GM23338 (cell line): ENCODE results near the gene CLK1. TPM values are rescaled to one million over a fixed set of nuclear protein-coding genes. Genes with fewer than 3 reads are reported as not detected.

Experiments used
- ATAC-seq: fragments of 200-7000 bp; cut with Tn5 transposase; 3 replicates; pipeline ENCODE4 v1.9.1; 2020
- DNase-seq: peaks from one replicate; pipeline ENCODE4 v3.0.0-alpha.2; 2015; ENCODE audit warnings: low spot score
- H2AFZ ChIP-seq: fragments of 200-600 bp; sonication (generic); 2 replicates; pipeline ENCODE4 v1.8.0; 2016; ENCODE audit warnings: antibody characterized with exemption, mild to moderate bottlenecking, moderate library complexity
- H3F3A ChIP-seq: fragments of 200-600 bp; sonication (generic); replicated peaks from 2 replicates; pipeline ENCODE4 v1.8.0; 2017; ENCODE audit warnings: antibody characterized with exemption, mixed run types, low read depth
- H3K27ac ChIP-seq: fragments of 200-600 bp; sonication (generic); 2 replicates; pipeline ENCODE4 v1.6.1; 2016; ENCODE audit warnings: low read depth
- H3K27me3 ChIP-seq: fragments of 200-600 bp; sonication (generic); 2 replicates; pipeline ENCODE4 v1.8.0; 2016; ENCODE audit warnings: mild to moderate bottlenecking, mixed run types, moderate library complexity; ENCODE audit not compliant: insufficient read depth
- H3K36me3 ChIP-seq: fragments of 200-600 bp; sonication (generic); 2 replicates; pipeline ENCODE4 v1.8.0; 2016; ENCODE audit warnings: mild to moderate bottlenecking; ENCODE audit not compliant: insufficient read depth
- H3K4me1 ChIP-seq: fragments of 200-600 bp; sonication (generic); 2 replicates; pipeline ENCODE4 v1.8.0; 2016; ENCODE audit warnings: mild to moderate bottlenecking, moderate library complexity; ENCODE audit not compliant: insufficient read depth
- H3K4me2 ChIP-seq: fragments of 200-600 bp; sonication (generic); 2 replicates; pipeline ENCODE4 v1.7.1; 2017; ENCODE audit warnings: mixed run types
- H3K4me3 ChIP-seq: fragments of 200-600 bp; sonication (generic); 2 replicates; pipeline ENCODE4 v1.6.1; 2016; ENCODE audit warnings: mixed run types
- H3K79me2 ChIP-seq: fragments of 200-600 bp; sonication (generic); replicated peaks from 2 replicates; pipeline ENCODE4 v1.8.0; 2017; ENCODE audit warnings: mild to moderate bottlenecking; ENCODE audit not compliant: insufficient read depth
- H3K9me2 ChIP-seq: fragments of 200-600 bp; sonication (generic); 2 replicates; pipeline ENCODE4 v1.8.0; 2017; ENCODE audit not compliant: insufficient read depth
- H4K20me1 ChIP-seq: fragments of 200-600 bp; sonication (generic); replicated peaks from 2 replicates; pipeline ENCODE4 v1.8.0; 2017; ENCODE audit warnings: mild to moderate bottlenecking; ENCODE audit not compliant: insufficient read depth
- H3K27ac Mint-ChIP-seq: 2 replicates; pipeline ENCODE4 v1.8.0; 2020; ENCODE audit warnings: inconsistent platforms, mild to moderate bottlenecking, moderate library complexity, mixed read lengths
- H3K27me3 Mint-ChIP-seq: 3 replicates; pipeline ENCODE4 v1.8.0; 2022; ENCODE audit warnings: low read depth, mild to moderate bottlenecking, moderate library complexity, mixed read lengths, inconsistent platforms; ENCODE audit not compliant: insufficient read depth, poor library complexity
- H3K36me3 Mint-ChIP-seq: 3 replicates; pipeline ENCODE4 v1.8.0; 2021; ENCODE audit warnings: low read depth, mild to moderate bottlenecking, inconsistent platforms, moderate library complexity, mixed read lengths
- H3K4me1 Mint-ChIP-seq: 3 replicates; pipeline ENCODE4 v1.8.0; 2020; ENCODE audit warnings: mild to moderate bottlenecking, inconsistent platforms, mixed read lengths
- H3K4me3 Mint-ChIP-seq: 3 replicates; pipeline ENCODE4 v1.8.0; 2021; ENCODE audit warnings: moderate library complexity, mild to moderate bottlenecking, inconsistent platforms, mixed read lengths
- H3K9me3 Mint-ChIP-seq: 3 replicates; pipeline ENCODE4 v1.8.0; 2020; ENCODE audit warnings: moderate library complexity, mild to moderate bottlenecking, inconsistent platforms, mixed read lengths
- EZH2 ChIP-seq: fragments of 200-600 bp; sonication (generic); IDR thresholded peaks from one replicate; pipeline ENCODE4 v1.8.0; 2017; ENCODE audit warnings: antibody characterized with exemption, mild to moderate bottlenecking, low read depth; ENCODE audit not compliant: unreplicated experiment
- EZH2phosphoT487 ChIP-seq: fragments of 200-600 bp; sonication (generic); IDR thresholded peaks from one replicate; pipeline ENCODE4 v1.8.1; 2018; ENCODE audit warnings: antibody characterized with exemption; ENCODE audit not compliant: unreplicated experiment
- JUNB ChIP-seq: IDR thresholded peaks from one replicate; pipeline ENCODE4 v1.6.1; 2016; ENCODE audit warnings: antibody characterized with exemption; ENCODE audit not compliant: unreplicated experiment
- POLR2AphosphoS5 ChIP-seq: IDR thresholded peaks from 2 replicates; pipeline ENCODE4 v1.6.1; 2016; ENCODE audit warnings: antibody characterized with exemption, low read depth
- ZNF114 ChIP-seq: fragments of 250-450 bp; sonication (Bioruptor Pico); IDR thresholded peaks from 2 replicates; pipeline ENCODE4 v1.5.0; 2020; ENCODE audit warnings: mild to moderate bottlenecking, moderate library complexity
- ZNF331 ChIP-seq: fragments of 250-450 bp; sonication (Bioruptor Pico); IDR thresholded peaks from 2 replicates; pipeline ENCODE4 v1.5.0; 2020; ENCODE audit warnings: low read depth, mild to moderate bottlenecking, moderate library complexity
- polyA plus RNA-seq: library from polyadenylated mRNA; unstranded; fragments of >200 nt; fragmentation: Nextera tagmentation; extraction: Ambion mirVana; gene quantifications from 2 replicates; pipeline ENCODE4 v1.2.1, GENCODE V29; 2016
- total RNA-seq: library from RNA; depleted of rRNA; stranded (reverse); fragments of >200 nt; shearing (Covaris generic); gene quantifications from 2 replicates; pipeline ENCODE4 v1.2.3, GENCODE V29; 2014
- TF ChIP-seq, protein P1 (sequence below): IDR thresholded peaks from 2 replicates; pipeline ENCODE4 v1.6.1; 2016; ENCODE audit warnings: antibody characterized with exemption
- TF ChIP-seq, protein P2 (sequence below): IDR thresholded peaks from one replicate; pipeline ENCODE4 v1.6.1; 2018; ENCODE audit warnings: antibody characterized with exemption; ENCODE audit not compliant: unreplicated experiment
- TF ChIP-seq, protein P3 (sequence below), 2 experiments: fragments of 200-600 bp in 1 of 2; sonication (generic) in 1 of 2; conservative IDR thresholded peaks; 2 replicates each; pipeline versions ENCODE4 v1.5.1 to v1.6.1; 2016 to 2017; ENCODE audit warnings: antibody characterized with exemption in 2 of 2, low read depth in 2 of 2, mild to moderate bottlenecking in 2 of 2, moderate library complexity in 1 of 2

The CLK1 gene
- total and polyA plus RNA-seq, 2 experiments from 2014 or later, result 26.7 to 36.0 TPM

DNA sequence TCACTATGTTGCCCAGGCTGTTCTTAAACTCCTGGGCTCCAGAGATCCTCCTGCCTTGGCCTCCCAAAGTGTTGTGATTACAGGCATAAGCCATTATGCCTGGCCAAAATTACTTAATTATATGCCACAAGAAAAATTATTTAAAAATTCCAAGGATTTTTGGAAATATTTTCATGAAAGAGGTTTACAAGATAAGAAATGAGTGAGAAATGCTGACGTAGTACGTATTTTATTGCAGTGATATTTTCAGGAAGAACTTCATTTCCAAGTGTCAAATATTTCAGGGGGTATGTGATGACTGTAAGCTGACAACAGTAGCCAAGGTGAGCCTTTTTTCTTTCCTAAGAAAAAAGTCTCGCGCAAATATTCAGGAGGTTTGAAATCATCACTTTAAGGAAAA lies 45.5 kb upstream of the CLK1 start:
- H3K36me3 ChIP-seq, result peaks cover 51% of the 10 kb centered on the region
- peaks cover 14% of the 10 kb centered on the region for H4K20me1 ChIP-seq
- no peak for DNase-seq
- no peak overlapping the region for H2AFZ ChIP-seq
- no peaks in the 10 kb centered on the region for H3K79me2 ChIP-seq
- TF ChIP-seq JUNB (no peak), POLR2AphosphoS5 (no peak), EZH2 (no peak), ZNF114 (no peak), ZNF331 (CRISPR knock-in tag) (no peak), EZH2phosphoT487 (no peak)
- TF ChIP-seq, protein P1, sequence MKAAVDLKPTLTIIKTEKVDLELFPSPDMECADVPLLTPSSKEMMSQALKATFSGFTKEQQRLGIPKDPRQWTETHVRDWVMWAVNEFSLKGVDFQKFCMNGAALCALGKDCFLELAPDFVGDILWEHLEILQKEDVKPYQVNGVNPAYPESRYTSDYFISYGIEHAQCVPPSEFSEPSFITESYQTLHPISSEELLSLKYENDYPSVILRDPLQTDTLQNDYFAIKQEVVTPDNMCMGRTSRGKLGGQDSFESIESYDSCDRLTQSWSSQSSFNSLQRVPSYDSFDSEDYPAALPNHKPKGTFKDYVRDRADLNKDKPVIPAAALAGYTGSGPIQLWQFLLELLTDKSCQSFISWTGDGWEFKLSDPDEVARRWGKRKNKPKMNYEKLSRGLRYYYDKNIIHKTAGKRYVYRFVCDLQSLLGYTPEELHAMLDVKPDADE, result no peak
- TF ChIP-seq, protein P2, sequence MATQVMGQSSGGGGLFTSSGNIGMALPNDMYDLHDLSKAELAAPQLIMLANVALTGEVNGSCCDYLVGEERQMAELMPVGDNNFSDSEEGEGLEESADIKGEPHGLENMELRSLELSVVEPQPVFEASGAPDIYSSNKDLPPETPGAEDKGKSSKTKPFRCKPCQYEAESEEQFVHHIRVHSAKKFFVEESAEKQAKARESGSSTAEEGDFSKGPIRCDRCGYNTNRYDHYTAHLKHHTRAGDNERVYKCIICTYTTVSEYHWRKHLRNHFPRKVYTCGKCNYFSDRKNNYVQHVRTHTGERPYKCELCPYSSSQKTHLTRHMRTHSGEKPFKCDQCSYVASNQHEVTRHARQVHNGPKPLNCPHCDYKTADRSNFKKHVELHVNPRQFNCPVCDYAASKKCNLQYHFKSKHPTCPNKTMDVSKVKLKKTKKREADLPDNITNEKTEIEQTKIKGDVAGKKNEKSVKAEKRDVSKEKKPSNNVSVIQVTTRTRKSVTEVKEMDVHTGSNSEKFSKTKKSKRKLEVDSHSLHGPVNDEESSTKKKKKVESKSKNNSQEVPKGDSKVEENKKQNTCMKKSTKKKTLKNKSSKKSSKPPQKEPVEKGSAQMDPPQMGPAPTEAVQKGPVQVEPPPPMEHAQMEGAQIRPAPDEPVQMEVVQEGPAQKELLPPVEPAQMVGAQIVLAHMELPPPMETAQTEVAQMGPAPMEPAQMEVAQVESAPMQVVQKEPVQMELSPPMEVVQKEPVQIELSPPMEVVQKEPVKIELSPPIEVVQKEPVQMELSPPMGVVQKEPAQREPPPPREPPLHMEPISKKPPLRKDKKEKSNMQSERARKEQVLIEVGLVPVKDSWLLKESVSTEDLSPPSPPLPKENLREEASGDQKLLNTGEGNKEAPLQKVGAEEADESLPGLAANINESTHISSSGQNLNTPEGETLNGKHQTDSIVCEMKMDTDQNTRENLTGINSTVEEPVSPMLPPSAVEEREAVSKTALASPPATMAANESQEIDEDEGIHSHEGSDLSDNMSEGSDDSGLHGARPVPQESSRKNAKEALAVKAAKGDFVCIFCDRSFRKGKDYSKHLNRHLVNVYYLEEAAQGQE, result no peak
- Mint-ChIP-seq H3K4me3 (no peak overlapping the region), H3K36me3 (peaks cover 47% of the 10 kb centered on the region), H3K27ac (no peak overlapping the region), H3K9me3 (no peaks in the 10 kb centered on the region), H3K27me3 (peaks cover 1% of the 10 kb centered on the region), H3K4me1 (no peaks in the 10 kb centered on the region)
- H3K4me3 ChIP-seq, result no peak overlapping the region
- ATAC-seq, result no peak
- H3K27me3 ChIP-seq, result no peaks in the 10 kb centered on the region
- no peaks in the 10 kb centered on the region for H3K9me2 ChIP-seq
- H3F3A ChIP-seq, result peaks cover 5% of the 10 kb centered on the region
- no peak overlapping the region for H3K27ac ChIP-seq
- H3K4me1 ChIP-seq, result no peaks in the 10 kb centered on the region
- H3K4me2 ChIP-seq, result no peak overlapping the region

DNA sequence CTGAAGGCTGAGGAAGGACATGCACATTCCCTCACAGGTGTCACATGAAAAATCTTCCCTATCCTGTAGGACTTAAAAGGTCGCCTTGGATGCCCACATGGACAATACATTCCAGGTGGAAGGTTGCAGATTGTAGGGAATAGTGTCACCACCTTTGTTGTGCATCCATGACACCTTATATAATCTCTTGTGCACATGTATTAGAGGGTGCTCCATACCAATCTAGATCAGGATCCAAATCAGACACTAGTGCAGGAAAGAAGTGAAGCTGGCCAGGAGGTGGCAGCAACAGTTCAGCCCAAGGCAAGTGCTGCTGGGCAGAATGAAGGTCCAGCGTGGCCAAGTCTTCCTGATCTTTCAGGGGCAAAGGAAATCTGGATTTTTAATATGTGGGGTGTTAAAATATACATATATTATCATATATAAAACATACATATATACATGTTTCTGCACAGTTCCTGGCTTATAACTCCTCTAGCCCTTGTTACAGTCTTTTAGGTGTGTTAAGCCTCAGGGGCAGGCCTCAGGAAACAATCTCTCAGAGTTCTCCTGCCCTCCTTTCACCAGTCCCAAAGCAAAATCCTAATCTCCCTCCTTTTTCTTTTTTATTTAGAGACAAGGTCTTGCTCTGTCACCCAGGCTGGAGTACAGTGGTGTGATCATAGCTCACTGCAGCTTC lies 41.3 kb upstream of the CLK1 start:
- H3K36me3 ChIP-seq, result peaks cover 44% of the 10 kb centered on the region
- Mint-ChIP-seq H3K36me3 (peaks cover 52% of the 10 kb centered on the region), H3K27me3 (no peaks in the 10 kb centered on the region), H3K4me1 (no peaks in the 10 kb centered on the region), H3K4me3 (no peak overlapping the region), H3K9me3 (no peaks in the 10 kb centered on the region; the same call in 2 of the 3 replicates), H3K27ac (no peak overlapping the region)
- no peak overlapping the region for H3K4me3 ChIP-seq
- peaks cover 5% of the 10 kb centered on the region for H3F3A ChIP-seq
- no peaks in the 10 kb centered on the region for H3K27me3 ChIP-seq
- H3K9me2 ChIP-seq, result no peaks in the 10 kb centered on the region
- H3K27ac ChIP-seq, result no peak overlapping the region
- DNase-seq (peak; percentile 79), ATAC-seq (peak; percentile 84)
- H3K79me2 ChIP-seq, result no peaks in the 10 kb centered on the region
- TF ChIP-seq, protein P3, sequence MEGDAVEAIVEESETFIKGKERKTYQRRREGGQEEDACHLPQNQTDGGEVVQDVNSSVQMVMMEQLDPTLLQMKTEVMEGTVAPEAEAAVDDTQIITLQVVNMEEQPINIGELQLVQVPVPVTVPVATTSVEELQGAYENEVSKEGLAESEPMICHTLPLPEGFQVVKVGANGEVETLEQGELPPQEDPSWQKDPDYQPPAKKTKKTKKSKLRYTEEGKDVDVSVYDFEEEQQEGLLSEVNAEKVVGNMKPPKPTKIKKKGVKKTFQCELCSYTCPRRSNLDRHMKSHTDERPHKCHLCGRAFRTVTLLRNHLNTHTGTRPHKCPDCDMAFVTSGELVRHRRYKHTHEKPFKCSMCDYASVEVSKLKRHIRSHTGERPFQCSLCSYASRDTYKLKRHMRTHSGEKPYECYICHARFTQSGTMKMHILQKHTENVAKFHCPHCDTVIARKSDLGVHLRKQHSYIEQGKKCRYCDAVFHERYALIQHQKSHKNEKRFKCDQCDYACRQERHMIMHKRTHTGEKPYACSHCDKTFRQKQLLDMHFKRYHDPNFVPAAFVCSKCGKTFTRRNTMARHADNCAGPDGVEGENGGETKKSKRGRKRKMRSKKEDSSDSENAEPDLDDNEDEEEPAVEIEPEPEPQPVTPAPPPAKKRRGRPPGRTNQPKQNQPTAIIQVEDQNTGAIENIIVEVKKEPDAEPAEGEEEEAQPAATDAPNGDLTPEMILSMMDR (conservative IDR thresholded peaks at IDR 0.05; ENCODE audit: low read depth in 2 of 2), result peak; percentile 67 to 91
- no peak for TF ChIP-seq EZH2
- H3K4me1 ChIP-seq, result no peaks in the 10 kb centered on the region
- H2AFZ ChIP-seq, result no peak overlapping the region
- no peak overlapping the region for H3K4me2 ChIP-seq
- peaks cover 10% of the 10 kb centered on the region for H4K20me1 ChIP-seq
